Ovary (tissue), 9 donors: ENCODE data around the gene KNOP1. TPM values are rescaled to one million over a fixed set of nuclear protein-coding genes. Genes with fewer than 3 reads are reported as not detected.

ENCODE experiments used
- DNase-seq, 5 donors: peaks; one replicate each; pipeline ENCODE4 v3.0.0-alpha.2; 2019 to 2020
- H3K27ac ChIP-seq, 2 donors: fragments of 200-600 bp; one replicate each; pipeline versions ENCODE4 v1.5.1 to v1.8.0; 2019 to 2022
- H3K27me3 ChIP-seq: fragments of 200-600 bp; one replicate; pipeline ENCODE4 v1.8.0; 2022
- H3K36me3 ChIP-seq: fragments of 200-600 bp; sonication (generic); one replicate; pipeline ENCODE4 v1.5.1; 2019
- H3K4me1 ChIP-seq: one replicate; pipeline ENCODE4 v1.8.1; 2013; ENCODE audit warnings: mild to moderate bottlenecking, moderate library complexity; ENCODE audit not compliant: insufficient read depth
- H3K4me3 ChIP-seq: fragments of 200-600 bp; sonication (generic); one replicate; pipeline ENCODE4 v1.5.1; 2017
- H3K9me3 ChIP-seq, 2 donors: fragments of 200-600 bp in 1 of 2; sonication (generic) in 1 of 2; one replicate each; pipeline versions ENCODE4 v1.5.1 to v1.8.1; 2013 to 2019; ENCODE audit warnings: mild to moderate bottlenecking in 1 of 2, moderate library complexity in 1 of 2
- EP300 ChIP-seq: sonication (generic); formaldehyde crosslinking; IDR thresholded peaks from one replicate; pipeline ENCODE4 v1.6.1; 2017; ENCODE audit warnings: antibody characterized with exemption
- POLR2A ChIP-seq: fragments of 450-650 bp; IDR thresholded peaks from one replicate; pipeline ENCODE4 v1.6.1; 2017; ENCODE audit warnings: antibody characterized with exemption, mild to moderate bottlenecking, moderate library complexity
- WGBS, 3 donors: extraction: QIAGEN DNeasy Blood & Tissue Kit in 1 of 3; methylation state at CpG; one replicate each; pipeline versions ENCODE4 v1.1.5 to v1.1.7; 2013 to 2017; 5-methylcytosine and 5-hydroxymethylcytosine counted together
- intact Hi-C, 4 donors: fragments of 100-400 bp; cut with DNase I; formaldehyde crosslinking; loops; one replicate each; pipeline versions ENCODE4 v1.11.0 to v1.15.1; 2022 to 2023
- polyA plus RNA-seq, 2 donors: library from polyadenylated mRNA; stranded (reverse); fragments of 200-250 nt in 1 of 2; fragments of 350-450 nt in 1 of 2; fragmentation: Illumina TruSeq in 1 of 2; extraction: RNeasy Lipid Tissue Mini Kit (QIAGEN cat#74804) in 1 of 2; gene quantifications; one replicate each; pipeline ENCODE4 v1.2.3, GENCODE V29; 2013 to 2014
- total RNA-seq, 7 donors: library from RNA; depleted of rRNA in 2 of 7; stranded (reverse); fragments of >200 nt in 2 of 7; fragmentation: NEBNext Ultra II Directional in 3 of 7; extraction: Animal tissue kit (Norgen Biotek cat#: 25700) in 3 of 7; gene quantifications; one replicate each; pipeline versions ENCODE4 v1.1.0 to v1.2.4, GENCODE V29; 2016 to 2023
- TF ChIP-seq, protein P1 (sequence below), 3 donors: fragments of 450-650 bp in 2 of 3; fragments of 200-600 bp in 1 of 3; IDR thresholded peaks; one replicate each; pipeline versions ENCODE4 v1.5.1 to v1.8.0; 2016 to 2022; ENCODE audit warnings: antibody characterized with exemption in 3 of 3, mild to moderate bottlenecking in 1 of 3
- donor health status: DM: no; HTN: no; CAD: no; lungs with moderate emphysema.
- donor health status: DM: no; HTN: no; CAD: no.
- donor health status: Bipolar disorder and iron deficiency.
- donor health status: DM: yes; HTN: yes; CAD: no.
- donor health status: DM: no; HTN: no; CAD: no.
- donor health status: DM: yes; HTN: yes; CAD: no.

Gene KNOP1
- total and polyA plus RNA-seq, 9 donors, result 6.4 to 29.9 (median 17.0) TPM

GRCh38 chr16:19707569-19708295, 10.3 kb downstream of the KNOP1 start:
- TF ChIP-seq EP300, result no peak
- TF ChIP-seq POLR2A, result no peak
- TF ChIP-seq, protein P1, sequence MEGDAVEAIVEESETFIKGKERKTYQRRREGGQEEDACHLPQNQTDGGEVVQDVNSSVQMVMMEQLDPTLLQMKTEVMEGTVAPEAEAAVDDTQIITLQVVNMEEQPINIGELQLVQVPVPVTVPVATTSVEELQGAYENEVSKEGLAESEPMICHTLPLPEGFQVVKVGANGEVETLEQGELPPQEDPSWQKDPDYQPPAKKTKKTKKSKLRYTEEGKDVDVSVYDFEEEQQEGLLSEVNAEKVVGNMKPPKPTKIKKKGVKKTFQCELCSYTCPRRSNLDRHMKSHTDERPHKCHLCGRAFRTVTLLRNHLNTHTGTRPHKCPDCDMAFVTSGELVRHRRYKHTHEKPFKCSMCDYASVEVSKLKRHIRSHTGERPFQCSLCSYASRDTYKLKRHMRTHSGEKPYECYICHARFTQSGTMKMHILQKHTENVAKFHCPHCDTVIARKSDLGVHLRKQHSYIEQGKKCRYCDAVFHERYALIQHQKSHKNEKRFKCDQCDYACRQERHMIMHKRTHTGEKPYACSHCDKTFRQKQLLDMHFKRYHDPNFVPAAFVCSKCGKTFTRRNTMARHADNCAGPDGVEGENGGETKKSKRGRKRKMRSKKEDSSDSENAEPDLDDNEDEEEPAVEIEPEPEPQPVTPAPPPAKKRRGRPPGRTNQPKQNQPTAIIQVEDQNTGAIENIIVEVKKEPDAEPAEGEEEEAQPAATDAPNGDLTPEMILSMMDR (IDR thresholded peaks at IDR 0.05), result no peak
- 71% methylated on average over 22 of the region's 22 CpGs for WGBS, 3 donors
- intact Hi-C loops, result loop anchor here in 1 of 4 donors (10.0 kb wide), 1 partner anchor 93 kb away; no protein-coding TSS in a partner anchor

GRCh38 chr16:19706846-19707245, 11.2 kb downstream of the KNOP1 start:
- H3K27ac ChIP-seq, result no peak overlapping the region
- intact Hi-C loops, result loop anchor here in 1 of 4 donors (10.0 kb wide), 1 partner anchor 92 kb away; no protein-coding TSS in a partner anchor
- no peak for TF ChIP-seq POLR2A
- TF ChIP-seq, protein P1 (IDR thresholded peaks at IDR 0.05), result no peak
- TF ChIP-seq EP300, result no peak
- DNase-seq, result no peak
- WGBS, 3 donors, result 88 to 95% (median 93%) methylated on average over 15 of the region's 15 CpGs
- no peaks in the 10 kb centered on the region for H3K27me3 ChIP-seq
- H3K4me1 ChIP-seq, result peaks cover 15% of the 10 kb centered on the region
- H3K4me3 ChIP-seq, result no peak overlapping the region
- H3K9me3 ChIP-seq, result no peaks in the 10 kb centered on the region
- H3K36me3 ChIP-seq, result no peaks in the 10 kb centered on the region

More at GRCh38 chr16:19707569-19708295, 10.3 kb downstream of the KNOP1 start:
- no peak overlapping the region for H3K27ac ChIP-seq
- no peaks in the 10 kb centered on the region for H3K27me3 ChIP-seq
- no peaks in the 10 kb centered on the region for H3K36me3 ChIP-seq
- H3K4me1 ChIP-seq, result peaks cover 15% of the 10 kb centered on the region
- DNase-seq, result no peak
- H3K9me3 ChIP-seq, result no peaks in the 10 kb centered on the region
- no peak overlapping the region for H3K4me3 ChIP-seq

DNA sequence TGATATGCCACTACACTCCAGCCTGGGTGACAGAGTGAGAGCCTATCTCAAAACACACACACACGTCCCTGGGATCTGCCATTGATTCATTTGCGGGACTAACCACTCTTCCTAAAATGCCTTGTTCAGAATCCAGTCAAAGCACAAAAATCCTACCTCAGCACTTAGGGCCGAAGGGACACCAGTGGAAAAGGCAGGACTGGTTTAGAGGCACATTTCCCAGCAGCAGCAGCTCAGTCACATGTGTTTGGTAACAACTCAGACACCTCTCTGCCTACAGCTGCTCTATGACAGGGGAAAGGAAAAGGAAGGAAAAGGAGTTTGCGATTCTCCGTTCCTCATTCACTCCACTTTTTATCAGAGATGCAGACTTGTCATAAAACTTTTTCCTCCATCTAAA, 12.2 kb downstream of the KNOP1 start:
- peaks cover 15% of the 10 kb centered on the region for H3K4me1 ChIP-seq
- WGBS, 3 donors, result 89 to 92% (median 91%) methylated on average over 5 of the region's 5 CpGs
- intact Hi-C loops, result loop anchor here in 1 of 4 donors (10.0 kb wide), 1 partner anchor 91 kb away; no protein-coding TSS in a partner anchor
- peak overlapping the region in 1 of 2 donors; percentile 84 for H3K27ac ChIP-seq
- H3K9me3 ChIP-seq, result no peaks in the 10 kb centered on the region
- no peaks in the 10 kb centered on the region for H3K36me3 ChIP-seq
- DNase-seq, result no peak
- TF ChIP-seq EP300 (no peak), POLR2A (no peak)
- TF ChIP-seq, protein P1 (IDR thresholded peaks at IDR 0.05), result no peak
- no peak overlapping the region for H3K4me3 ChIP-seq
- H3K27me3 ChIP-seq, result no peaks in the 10 kb centered on the region

DNA sequence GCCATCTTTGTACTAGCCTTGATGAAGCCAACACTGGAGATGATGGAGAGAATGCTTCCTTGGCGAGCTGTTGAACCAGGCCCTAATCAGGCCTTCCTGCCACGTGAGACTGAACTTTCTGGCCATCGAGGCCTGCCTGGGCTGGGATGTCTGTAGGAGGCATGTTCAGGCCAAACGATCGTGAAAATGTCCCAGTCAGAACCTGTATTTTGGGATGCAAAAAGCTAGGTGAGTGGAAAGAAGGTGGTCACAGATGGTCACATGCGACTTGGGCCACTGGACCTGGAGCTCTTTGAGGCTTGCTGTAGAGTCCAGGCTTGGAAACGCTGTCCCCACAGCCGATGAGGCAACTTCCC, 12.9 kb downstream of the KNOP1 start:
- Histone ChIP-seq H3K27ac (peak overlapping the region; percentile 63 to 84), H3K36me3 (no peaks in the 10 kb centered on the region), H3K9me3 (no peaks in the 10 kb centered on the region), H3K4me1 (peaks cover 16% of the 10 kb centered on the region), H3K4me3 (no peak overlapping the region), H3K27me3 (no peaks in the 10 kb centered on the region)
- TF ChIP-seq, protein P1 (IDR thresholded peaks at IDR 0.05), result no peak
- TF ChIP-seq EP300, result no peak
- no peak for TF ChIP-seq POLR2A
- intact Hi-C loops, result loop anchor here in 1 of 4 donors (10.0 kb wide), 1 partner anchor 90 kb away; no protein-coding TSS in a partner anchor
- WGBS, 3 donors, result 92 to 95% (median 95%) methylated on average over 8 of the region's 8 CpGs
- no peak for DNase-seq
